Measurements from ENCODE around the gene NAIF1.

- TF ChIP-seq CTCF (IDR thresholded peaks at IDR 0.05 in 8 of 11, conservative IDR thresholded peaks at IDR 0.05 in 3 of 11) (peak in 6 of 11 experiments; percentile 6 to 43 (median 18)), POLR2A (IDR thresholded peaks at IDR 0.05) (no peak), POLR2AphosphoS5 (IDR thresholded peaks at IDR 0.05) (peak in 1 of 3 donors; percentile 11)
Measured at GRCh38 chr9:128103589-128103962, 36.5 kb upstream of the NAIF1 start.

Measured in spleen (tissue), 7 donors.